Measurements from ENCODE around the gene SMPX.

Gene SMPX

DNA sequence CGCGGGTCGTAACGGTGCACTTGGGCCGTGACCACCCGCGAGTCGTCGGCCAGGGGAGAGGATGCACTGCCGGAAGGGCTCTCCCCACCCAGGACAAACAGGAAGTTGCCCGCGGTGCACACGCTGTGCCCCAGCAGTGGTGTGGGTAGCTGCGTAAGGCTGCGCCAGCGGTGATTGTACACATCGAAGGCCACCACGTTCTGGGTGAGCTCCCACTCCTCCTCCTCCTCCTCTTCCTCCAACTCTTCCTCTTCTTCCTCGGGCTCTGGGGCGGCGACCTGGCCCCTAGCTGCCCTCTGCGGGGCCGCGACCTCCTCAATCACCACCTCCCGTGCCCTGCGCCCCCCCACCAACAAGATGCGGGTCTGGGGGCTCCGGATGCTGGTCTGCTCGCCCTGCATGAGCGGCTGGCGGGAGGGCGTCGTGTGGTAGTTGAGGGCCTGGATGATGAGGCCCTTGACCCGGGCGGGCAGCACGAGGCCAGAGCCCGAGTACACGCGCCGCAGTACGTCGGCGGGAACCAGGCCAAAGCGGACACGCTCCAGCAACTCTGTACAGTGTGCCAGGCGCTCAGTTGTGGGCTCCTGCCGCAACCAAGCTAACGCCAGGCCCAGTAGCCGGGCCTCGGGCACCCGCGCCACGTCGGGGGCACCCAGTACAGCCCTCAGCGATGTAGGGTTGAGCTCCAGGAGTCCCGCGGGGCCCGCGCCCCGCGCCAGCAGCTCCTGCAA is 101.2 kb downstream of the SMPX start:
- Histone ChIP-seq H3K4me2 (ENCODE audit: low read length) (no peak overlapping the region), H3K79me2 (ENCODE audit: control insufficient read depth, low read length) (no peaks in the 10 kb centered on the region), H3K27ac (ENCODE audit: low read depth, low read length) (no peak overlapping the region), H3K36me3 (ENCODE audit: control insufficient read depth, low read length) (no peaks in the 10 kb centered on the region), H3K4me3 (ENCODE audit: low read length) (no peak overlapping the region), H3K27me3 (ENCODE audit: control insufficient read depth, low read length) (no peaks in the 10 kb centered on the region), H4K20me1 (ENCODE audit: control insufficient read depth, insufficient read depth, low read depth, low read length) (no peaks in the 10 kb centered on the region), H3F3A (ENCODE audit: control insufficient read depth, insufficient read depth) (no peaks in the 10 kb centered on the region), H3K9me2 (replicated peaks; ENCODE audit: control insufficient read depth, low read length) (no peaks in the 10 kb centered on the region), H3K4me1 (ENCODE audit: control insufficient read depth, low read length) (no peaks in the 10 kb centered on the region), H3K9me3 (ENCODE audit: control insufficient read depth, insufficient read depth, low read length) (no peaks in the 10 kb centered on the region)
- TF ChIP-seq, protein P1, sequence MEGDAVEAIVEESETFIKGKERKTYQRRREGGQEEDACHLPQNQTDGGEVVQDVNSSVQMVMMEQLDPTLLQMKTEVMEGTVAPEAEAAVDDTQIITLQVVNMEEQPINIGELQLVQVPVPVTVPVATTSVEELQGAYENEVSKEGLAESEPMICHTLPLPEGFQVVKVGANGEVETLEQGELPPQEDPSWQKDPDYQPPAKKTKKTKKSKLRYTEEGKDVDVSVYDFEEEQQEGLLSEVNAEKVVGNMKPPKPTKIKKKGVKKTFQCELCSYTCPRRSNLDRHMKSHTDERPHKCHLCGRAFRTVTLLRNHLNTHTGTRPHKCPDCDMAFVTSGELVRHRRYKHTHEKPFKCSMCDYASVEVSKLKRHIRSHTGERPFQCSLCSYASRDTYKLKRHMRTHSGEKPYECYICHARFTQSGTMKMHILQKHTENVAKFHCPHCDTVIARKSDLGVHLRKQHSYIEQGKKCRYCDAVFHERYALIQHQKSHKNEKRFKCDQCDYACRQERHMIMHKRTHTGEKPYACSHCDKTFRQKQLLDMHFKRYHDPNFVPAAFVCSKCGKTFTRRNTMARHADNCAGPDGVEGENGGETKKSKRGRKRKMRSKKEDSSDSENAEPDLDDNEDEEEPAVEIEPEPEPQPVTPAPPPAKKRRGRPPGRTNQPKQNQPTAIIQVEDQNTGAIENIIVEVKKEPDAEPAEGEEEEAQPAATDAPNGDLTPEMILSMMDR (IDR thresholded peaks at IDR 0.05; ENCODE audit: low read depth, low read length, poor library complexity, severe bottlenecking) = no peak
- no peak for TF ChIP-seq EZH2phosphoT487 (IDR thresholded peaks at IDR 0.05; ENCODE audit: borderline replicate concordance, low read length)
